Stimulated activated CD8-positive, alpha-beta memory T cell treated with anti-CD3 and anti-CD28 coated beads, Interleukin-4, amount 100 ng/mL, for 48 hours (primary cell): ENCODE measurements around the gene SIDT2.
"Not testable (repeated sequence)": the region's sequence is repeated elsewhere in the genome, so short reads cannot be mapped to it uniquely, and the experiment has no call there.

ENCODE experiments used
- DNase-seq: peaks from one replicate; pipeline ENCODE4 v3.0.0-alpha.2; 2020

Gene SIDT2

DNA sequence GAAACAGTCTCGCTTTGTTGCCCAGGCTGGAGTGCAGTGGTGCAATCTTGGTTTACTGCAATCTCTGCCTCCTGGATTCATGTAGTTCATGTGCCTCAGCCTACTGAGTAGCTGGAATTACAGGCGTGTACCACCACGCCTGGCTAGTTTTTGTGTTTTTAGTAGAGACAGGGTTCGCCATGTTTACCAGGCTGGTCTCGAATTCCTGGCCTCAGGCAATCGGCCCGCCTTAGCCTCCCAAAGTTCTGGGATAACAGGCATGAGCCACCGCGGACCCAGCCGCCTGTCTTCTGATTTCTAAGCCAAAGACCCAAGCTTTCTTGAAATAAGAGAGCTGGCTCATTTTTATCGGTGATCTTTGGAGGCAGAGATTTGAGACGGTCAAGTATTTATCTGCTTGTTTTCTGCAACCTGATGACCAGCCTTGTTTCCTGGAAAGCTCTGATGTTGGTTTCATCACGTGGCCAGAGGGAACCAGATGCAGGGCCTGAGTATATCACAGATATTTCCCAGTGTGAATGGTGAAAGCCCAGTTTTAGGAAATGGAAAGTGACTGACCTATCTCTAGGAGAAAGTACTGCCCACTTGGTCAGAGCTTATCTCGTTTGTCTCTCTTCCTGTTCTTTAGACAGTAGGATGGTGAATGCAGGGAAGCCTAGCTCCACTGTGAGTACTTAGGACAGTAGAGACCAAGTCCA lies 5.7 kb upstream of the SIDT2 start:
- no peak for DNase-seq

DNA sequence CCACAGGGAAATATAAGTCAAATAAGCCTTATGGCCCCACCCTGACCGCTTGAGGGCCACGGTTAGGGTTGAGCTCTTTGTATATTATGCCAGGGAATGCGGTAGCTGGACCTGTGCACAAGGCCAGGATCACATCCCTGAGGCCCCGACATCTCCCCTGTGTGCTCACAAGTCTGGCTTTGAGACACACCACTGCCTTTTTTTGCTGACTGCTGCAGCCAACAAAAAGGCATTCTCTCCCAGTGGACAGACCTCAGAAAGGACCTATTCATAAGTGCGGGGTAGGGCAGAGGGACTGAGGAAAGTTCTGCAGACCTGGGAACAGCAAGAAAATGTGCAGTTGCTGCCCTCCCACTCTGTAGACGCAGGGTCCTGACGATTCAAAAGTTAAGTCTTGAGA lies 3.4 kb upstream of the SIDT2 start:
- peak; percentile 19 for DNase-seq

DNA sequence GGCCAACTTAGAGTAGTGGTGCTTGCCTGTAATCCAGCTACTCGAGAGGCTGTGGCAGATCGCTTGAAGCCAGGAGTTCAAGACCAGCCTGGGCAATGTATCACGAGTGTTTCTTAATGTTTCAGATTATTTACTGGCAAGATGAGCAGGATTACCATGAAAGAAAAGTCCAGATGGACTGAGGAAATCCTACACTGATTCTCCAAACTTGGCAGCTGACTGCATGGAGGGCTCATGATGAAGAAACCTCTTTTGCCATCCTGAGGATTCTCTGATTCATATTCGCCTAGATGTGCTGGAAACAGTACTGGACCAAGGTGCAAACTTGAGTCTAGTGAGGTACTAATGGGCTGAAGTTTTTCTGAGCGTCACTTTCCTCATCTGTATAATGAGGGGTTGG lies 2.8 kb upstream of the SIDT2 start:
- DNase-seq = peak; percentile 8

GRCh38 chr11:117176186-117176585 lies 2.4 kb upstream of the SIDT2 start:
- DNase-seq = no peak

- no peak for DNase-seq
Observed at GRCh38 chr11:117177534-117178209, 871 bp upstream of the SIDT2 start.

GRCh38 chr11:117179048-117179999 lies 781 bp downstream of the SIDT2 start:
- DNase-seq = peak; percentile 63

DNA sequence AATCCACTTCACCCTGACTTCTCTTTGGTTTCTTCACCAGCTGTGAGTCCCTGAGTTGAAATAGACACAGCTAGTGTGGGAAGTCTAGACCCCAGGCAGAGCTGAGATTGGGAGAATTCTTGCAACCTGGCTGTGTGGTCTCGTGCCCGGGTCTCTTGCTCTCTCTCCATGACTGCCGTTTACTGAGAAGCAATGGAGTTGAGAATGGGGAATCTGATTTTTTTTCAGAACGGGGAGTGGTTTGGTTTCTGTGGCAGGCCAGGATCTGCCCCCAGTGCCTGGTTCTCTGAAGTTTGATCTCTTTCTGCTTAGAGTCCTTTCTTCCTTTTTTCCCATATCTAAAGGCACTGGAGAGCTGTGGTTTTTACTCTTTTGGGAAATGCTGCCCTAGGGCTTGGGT lies 1.5 kb downstream of the SIDT2 start:
- DNase-seq = no peak

- DNase-seq = peak; percentile 74
Observed at GRCh38 chr11:117180661-117181585, 2.4 kb downstream of the SIDT2 start.

DNA sequence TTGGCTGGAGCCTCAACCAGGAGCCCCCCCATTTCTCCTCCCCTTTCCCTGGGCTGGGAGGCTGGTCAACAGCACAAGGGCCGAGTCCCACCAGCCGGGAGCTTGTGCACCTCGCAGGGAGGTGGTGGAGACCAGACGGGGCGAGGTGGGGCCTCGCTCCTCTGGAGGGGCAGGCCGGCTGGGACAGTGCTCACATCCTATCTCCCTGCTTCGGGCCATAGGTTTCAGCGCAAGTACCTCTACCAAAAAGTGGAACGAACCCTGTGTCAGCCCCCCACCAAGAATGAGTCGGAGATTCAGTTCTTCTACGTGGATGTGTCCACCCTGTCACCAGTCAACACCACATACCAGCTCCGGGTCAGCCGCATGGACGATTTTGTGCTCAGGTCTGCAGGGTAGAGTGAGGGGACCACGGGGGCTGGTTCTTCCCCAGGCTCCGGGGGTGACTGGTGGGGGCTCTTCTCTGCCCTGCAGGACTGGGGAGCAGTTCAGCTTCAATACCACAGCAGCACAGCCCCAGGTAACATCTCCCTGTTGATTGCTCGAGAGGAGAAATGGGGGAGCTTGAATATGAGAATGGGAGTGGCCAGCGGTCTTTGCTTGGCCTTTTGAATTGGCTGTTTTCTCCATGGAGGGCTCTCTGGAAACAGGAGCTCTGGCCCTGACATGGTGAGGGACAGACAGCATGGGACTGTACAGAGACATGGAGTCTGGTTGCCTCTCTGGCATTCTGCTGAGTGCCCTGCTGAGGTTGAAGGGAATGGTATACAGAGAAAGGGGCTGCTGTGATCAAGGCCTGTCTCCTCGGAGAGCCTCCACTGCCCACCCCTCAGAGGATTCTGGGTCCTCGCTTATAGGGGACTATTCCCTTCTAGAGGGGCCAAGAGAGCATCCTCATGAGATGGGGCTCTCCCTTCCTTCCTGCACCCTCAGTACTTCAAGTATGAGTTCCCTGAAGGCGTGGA lies 3.3 kb downstream of the SIDT2 start:
- no peak for DNase-seq

DNA sequence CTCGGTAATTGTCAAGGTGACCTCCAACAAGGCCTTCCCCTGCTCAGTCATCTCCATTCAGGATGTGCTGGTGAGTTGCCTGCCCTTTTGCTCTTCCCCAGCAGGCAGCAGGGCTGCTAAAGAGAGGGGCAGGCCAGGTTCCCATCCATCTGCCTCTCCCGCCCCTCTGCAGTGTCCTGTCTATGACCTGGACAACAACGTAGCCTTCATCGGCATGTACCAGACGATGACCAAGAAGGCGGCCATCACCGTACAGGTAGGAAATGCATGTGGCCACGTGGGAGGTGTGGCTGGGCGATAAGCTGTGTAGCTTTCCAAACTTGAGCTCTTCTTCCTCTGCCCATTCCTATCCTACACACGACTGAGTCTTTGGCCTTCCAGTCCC lies 4.0 kb downstream of the SIDT2 start:
- DNase-seq = no peak

DNA sequence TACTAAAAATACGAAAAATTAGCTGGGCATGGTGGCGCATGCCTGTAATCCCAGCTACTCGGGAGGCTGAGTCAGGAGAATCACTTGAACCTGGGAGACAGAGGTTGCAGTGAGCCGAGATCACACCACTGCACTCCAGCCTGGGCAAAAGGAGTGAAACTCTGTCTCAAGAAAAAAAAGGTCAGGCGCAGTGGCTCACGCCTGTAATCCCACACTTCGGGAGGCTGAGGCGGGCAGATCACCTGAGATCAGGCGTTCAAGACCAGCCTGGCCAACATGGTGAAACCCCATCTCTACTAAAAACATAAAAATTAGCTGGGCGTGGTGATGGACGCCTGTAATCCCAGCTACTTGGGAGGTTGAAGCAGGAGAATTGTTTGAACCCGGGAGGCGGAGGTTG lies 4.6 kb downstream of the SIDT2 start:
- not testable (repeated sequence) for DNase-seq

- DNase-seq = no peak
Observed at GRCh38 chr11:117183724-117184349, 5.3 kb downstream of the SIDT2 start.

DNA sequence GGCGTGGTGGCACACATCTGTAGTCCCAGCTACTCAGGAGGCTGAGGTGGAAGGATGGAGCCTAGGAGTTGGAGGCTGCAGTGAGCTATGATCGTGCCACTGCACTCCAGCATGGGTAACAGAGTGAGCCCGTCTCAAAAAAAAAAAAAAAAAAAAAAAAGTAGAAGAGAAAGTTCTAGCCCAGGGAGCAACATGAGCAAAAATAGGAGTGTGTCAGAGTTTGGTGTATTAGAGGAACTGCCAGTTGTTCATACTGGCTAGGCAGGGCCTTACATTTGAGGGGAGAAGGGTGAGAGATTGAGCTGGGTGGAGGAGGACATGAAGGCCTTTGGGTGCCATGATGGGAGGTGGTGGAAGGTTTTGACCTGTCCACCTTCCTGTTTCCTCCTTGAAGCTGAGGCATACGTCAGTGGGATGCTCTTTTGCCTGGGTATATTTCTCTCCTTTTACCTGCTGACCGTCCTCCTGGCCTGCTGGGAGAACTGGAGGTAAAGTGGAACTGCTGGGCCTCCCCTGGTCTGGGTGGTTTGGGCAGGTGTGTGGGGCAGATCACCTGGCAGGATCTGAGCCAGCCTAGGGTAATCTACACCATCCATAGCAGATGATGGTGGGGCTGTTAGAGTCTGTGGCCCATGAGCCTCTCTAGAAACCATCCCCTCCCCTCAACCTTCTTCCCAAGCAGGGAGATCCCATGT lies 7.3 kb downstream of the SIDT2 start:
- DNase-seq = no peak

GRCh38 chr11:117186431-117186761 lies 7.9 kb downstream of the SIDT2 start:
- DNase-seq = no peak

DNA sequence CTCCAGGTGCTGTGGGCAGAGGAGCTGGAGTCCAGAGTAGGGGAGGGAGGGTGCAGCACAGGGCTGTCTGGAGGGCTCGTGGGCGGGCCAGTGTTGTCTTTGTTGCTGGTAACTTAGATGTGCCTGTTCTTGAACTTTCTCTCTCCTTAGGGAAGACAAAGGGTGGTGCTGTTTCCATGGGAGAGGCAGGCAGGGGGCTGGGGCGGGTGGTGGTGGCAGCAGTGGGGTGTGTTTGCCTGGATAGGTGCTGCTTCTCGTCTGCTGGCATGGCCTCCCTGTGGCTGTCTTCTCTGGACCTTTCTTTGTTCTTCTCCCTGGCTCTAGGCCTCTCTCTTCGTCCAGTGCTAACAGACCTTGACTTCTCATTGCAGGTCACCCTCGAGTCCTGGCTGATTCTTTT lies 8.5 kb downstream of the SIDT2 start:
- no peak for DNase-seq

DNA sequence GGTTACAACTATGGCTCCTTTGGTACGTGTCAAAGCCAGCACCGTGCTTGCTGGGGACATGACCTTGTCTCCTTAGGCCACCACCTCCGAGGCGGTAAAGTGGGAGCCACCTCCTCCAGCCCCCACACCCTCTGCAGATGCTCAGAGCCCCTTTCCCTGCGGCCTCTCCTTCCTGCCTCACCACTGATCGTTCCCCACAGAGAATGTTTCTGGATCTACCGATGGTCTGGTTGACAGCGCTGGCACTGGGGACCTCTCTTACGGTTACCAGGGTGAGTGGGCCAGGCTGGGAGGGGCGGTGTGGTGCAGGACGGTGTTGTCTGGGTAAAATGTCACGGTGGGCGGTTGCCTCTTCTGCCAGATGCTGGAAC lies 8.9 kb downstream of the SIDT2 start:
- no peak for DNase-seq

- DNase-seq = no peak
Observed at GRCh38 chr11:117187799-117188481, 9.4 kb downstream of the SIDT2 start.

- DNase-seq = no peak
Observed at GRCh38 chr11:117188620-117189081, 10.1 kb downstream of the SIDT2 start.

DNA sequence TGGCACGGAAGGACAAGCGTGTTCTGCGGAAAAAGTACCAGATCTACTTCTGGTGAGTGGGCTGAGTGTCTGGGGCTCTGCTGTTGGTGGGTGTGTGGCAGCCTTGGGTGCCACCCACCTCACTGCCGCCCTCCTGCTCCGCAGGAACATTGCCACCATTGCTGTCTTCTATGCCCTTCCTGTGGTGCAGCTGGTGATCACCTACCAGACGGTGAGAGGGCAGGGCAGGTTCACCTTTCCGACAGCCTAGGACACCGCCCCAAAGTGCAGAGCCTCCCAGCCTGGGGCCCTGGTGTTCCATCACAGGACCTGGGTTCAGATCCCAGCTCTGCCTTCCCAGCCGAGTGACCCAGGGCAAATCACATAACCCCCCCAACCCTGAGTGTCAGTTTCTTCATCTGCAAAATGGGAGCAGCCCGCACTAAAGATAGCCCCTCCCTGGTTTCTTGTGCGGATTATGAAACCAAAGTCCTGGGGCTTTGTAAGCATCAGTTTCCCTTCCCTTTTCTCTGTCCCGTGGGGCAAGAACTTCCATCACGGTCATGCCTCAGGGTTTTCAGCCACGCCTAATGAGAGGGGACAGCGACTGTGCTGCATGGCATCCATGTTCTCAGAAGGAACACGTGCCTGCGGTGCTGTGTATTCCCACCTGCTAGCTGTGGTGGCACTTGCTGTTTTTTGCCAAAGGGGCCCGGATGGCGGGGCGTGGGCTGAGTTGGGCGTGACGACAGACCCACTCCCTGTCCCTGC lies 10.8 kb downstream of the SIDT2 start:
- DNase-seq = no peak
